WI38 (cell line): ENCODE data around the gene IGFBP3.

Experiments
- H3K4me3 ChIP-seq: 2 replicates; pipeline ENCODE4 v1.5.1; 2011; ENCODE audit warnings: low read depth, mild to moderate bottlenecking, control low read depth, low read length
- TF ChIP-seq, protein P1 (sequence below): IDR thresholded peaks from 2 replicates; pipeline ENCODE4 v1.5.1; 2012; ENCODE audit warnings: low read depth, mild to moderate bottlenecking, control low read depth, low read length

Gene IGFBP3

DNA sequence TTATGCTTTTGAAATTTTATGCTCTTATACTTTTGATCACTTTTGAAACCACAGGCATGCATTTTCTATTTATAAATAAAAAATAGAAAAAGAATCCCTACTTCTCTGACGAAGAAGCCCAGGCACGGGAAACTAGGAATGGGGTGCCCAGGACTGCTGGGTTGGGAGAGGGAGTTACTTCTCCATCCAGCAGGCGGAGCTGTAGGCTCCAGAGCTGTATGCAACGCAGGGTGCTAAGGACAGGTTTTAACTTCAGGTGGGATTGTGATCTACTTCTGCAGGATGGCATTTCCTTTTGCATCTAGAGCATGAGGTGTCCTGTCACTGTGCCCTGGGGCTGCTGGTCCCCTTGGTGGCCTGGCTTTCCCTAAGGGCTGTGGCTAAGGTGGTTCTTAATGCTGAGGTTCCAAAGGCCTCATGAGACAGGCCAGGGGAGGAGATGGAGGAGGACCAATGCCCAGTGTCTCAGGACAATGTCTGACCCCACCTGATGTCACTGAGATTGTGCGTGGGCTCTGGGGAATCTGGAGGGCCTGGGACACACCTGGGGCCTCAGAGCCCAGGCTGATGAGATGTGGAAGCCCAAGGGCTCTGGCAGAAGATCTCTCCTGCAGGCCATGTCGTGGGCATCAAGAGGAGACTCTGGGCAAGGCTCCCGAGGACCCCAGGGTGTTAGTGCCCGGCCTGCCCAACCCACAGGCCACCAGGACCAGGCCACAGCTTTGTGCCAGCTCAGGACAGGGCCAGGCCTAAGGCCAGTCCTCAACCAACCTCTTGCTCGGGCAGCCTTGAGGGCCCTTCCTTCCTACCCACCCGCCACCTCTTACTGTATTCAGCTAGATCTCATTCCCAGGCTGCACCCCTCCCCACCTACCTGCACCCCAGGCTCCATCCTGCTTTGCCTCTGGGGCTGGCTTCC lies 48.7 kb downstream of the IGFBP3 start:
- TF ChIP-seq, protein P1, sequence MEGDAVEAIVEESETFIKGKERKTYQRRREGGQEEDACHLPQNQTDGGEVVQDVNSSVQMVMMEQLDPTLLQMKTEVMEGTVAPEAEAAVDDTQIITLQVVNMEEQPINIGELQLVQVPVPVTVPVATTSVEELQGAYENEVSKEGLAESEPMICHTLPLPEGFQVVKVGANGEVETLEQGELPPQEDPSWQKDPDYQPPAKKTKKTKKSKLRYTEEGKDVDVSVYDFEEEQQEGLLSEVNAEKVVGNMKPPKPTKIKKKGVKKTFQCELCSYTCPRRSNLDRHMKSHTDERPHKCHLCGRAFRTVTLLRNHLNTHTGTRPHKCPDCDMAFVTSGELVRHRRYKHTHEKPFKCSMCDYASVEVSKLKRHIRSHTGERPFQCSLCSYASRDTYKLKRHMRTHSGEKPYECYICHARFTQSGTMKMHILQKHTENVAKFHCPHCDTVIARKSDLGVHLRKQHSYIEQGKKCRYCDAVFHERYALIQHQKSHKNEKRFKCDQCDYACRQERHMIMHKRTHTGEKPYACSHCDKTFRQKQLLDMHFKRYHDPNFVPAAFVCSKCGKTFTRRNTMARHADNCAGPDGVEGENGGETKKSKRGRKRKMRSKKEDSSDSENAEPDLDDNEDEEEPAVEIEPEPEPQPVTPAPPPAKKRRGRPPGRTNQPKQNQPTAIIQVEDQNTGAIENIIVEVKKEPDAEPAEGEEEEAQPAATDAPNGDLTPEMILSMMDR, result peak; percentile 36

DNA sequence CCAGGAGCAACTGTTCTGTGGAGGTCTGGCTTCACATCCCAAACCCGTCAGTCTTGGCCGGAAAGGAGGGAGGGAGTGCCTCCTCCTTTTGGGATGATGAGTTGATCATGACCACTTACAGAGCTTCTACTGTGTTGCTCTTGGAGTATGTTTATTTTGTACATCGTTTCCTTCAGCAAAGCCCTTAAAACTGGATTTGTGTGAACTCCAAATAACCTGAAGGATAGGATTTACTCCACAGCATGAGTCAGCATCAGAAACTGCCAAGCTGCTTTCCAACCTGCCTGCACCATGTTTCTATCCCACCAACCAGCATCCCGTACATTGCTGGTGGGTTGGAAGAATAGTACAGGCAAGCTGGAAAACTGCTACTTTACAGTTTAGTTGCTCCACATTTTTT lies 51.6 kb downstream of the IGFBP3 start:
- TF ChIP-seq, protein P1, result no peak
- H3K4me3 ChIP-seq, result no peak overlapping the region

More for the DNA sequence above, 48.7 kb downstream of the IGFBP3 start:
- H3K4me3 ChIP-seq, result no peak overlapping the region

DNA sequence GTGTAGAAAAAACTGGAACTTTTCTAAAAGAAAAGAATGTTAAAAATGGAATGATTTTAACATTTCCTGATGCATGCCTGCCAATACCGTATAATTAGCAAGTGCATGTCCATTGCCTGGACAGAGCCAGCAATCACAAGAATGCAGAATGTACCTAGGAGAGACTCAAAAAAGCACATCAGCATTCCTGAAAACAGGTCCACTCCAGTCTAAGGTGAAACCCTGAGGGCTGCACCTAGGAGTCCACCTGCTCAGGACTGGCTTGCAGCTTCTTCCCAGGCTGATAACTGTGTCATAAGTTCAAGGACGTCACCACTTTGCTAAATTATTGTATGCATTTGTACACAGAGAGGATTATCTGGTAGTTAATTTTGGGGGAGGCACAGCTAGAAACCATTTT lies 53.6 kb downstream of the IGFBP3 start:
- H3K4me3 ChIP-seq, result no peak overlapping the region
- TF ChIP-seq, protein P1, result no peak

DNA sequence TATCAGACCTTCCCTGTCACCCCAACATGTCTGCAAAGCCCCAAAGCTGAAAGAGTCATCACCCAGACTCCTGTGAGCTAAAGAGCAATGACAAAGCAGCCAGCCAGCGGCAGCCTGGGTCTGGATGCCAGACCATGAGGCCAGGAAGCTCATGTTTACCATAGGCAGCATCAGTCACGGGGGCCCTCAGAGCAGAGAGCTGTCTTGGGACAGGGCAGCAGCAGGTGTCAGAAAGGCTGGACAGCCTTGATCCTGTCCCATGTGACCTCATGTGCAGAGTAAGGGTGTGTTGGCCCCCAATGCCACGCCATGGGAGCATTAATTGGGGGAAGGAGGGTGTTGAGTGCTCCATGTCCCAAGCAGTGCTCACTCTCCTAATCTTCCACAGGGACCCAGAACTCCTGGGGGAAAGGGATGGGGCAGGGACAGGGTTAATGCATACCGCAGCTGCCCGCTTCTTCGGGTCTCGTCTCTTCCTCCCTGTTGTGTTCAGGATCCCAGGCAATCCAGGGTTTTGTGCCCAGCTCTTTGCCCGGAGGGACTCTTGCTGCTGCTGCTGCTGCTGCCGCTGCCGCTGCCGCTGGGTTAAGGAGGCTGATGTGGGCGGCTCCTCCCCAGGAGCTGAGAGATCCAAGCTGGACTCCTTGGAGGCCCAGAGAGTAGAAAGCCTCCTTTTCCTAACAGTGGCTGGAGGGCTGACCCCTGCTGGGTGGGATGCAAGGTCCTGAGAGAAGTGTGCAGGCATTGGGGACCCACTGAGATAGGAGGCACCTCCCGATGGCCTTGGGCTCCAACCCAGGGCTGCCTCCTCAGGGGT lies 55.3 kb downstream of the IGFBP3 start:
- TF ChIP-seq, protein P1, result no peak
- no peak overlapping the region for H3K4me3 ChIP-seq

DNA sequence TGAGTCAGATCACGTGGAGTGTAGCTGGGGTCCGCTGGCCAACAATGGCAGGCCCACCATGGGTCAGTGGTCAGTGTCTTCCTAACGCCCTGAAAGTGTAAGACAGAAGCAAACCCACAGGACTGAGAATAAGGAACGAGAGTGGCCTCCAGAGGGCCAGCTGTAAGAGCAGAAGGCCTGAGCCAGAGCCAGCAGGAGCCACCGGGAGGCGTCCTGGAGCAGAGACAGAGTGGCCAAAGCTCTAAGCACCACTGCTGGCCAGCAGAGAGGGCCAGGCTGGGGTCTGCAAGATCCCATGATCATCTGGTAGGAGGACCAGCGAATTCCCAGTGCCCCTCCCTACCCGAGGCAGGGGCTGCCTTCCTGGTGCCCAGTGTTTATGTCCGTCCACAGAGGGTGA lies 57.4 kb downstream of the IGFBP3 start:
- TF ChIP-seq, protein P1, result peak; percentile 16; the same call in 1 of the 2 replicates

More for the DNA sequence above, 57.4 kb downstream of the IGFBP3 start:
- no peak overlapping the region for H3K4me3 ChIP-seq
